ENCODE data around the gene RASGEF1B. TPM values are rescaled to one million over a fixed set of nuclear protein-coding genes. Genes with fewer than 3 reads are reported as not detected.

The RASGEF1B gene
- total and polyA plus RNA-seq, 9 of the 15 experiments (the other 6 are each of a cell fraction or from before 2014, with no cell fraction given), result 0.04 to 0.57 (median 0.22) TPM

GRCh38 chr4:81409836-81410235 is 61.9 kb downstream of the RASGEF1B start:
- Histone ChIP-seq H3K9me1 (ENCODE audit: control insufficient read depth, insufficient read depth, low read length) (no peaks in the 10 kb centered on the region), H3K4me1 (replicated peaks in 1 of 2; ENCODE audit: control insufficient read depth in 2 of 2, insufficient read depth in 2 of 2, low read length in 2 of 2) (peaks cover 0 to 20% of the 10 kb centered on the region in 2 experiments; a peak in 3 of 5 replicates), H3K27ac (ENCODE audit: extremely low read depth, low read depth, low read length) (no peak overlapping the region), H3K36me3 (ENCODE audit: control insufficient read depth, insufficient read depth, low read length) (no peaks in the 10 kb centered on the region), H3K9me3 (replicated peaks; ENCODE audit: control insufficient read depth, insufficient read depth, low read depth, low read length) (no peaks in the 10 kb centered on the region), H3K4me2 (ENCODE audit: insufficient read depth, low read length) (no peak overlapping the region), H3K9ac (ENCODE audit: insufficient read depth in 1 of 2, low read depth in 2 of 2, low read length in 2 of 2) (no peak overlapping the region), H4K20me1 (replicated peaks; ENCODE audit: control insufficient read depth, insufficient read depth, low read length) (no peaks in the 10 kb centered on the region), H3K4me3 (no peak overlapping the region), H2AFZ (ENCODE audit: low read depth, low read length) (no peak overlapping the region), H3K27me3 (ENCODE audit: control insufficient read depth in 2 of 2, insufficient read depth in 2 of 2, low read length in 2 of 2) (no peaks in the 10 kb centered on the region), H3K79me2 (ENCODE audit: control insufficient read depth, insufficient read depth, low read length) (no peaks in the 10 kb centered on the region)
- ATAC-seq (no peak), FAIRE-seq (no peak), DNase-seq (ENCODE audit: extremely low read depth in 1 of 4, low spot score in 3 of 4) (no peak)
- intact Hi-C loops (cut with micrococcal nuclease), result no loop called here
- BruUV-seq (replicated peaks), result no TSS peak
- ChIA-PET CTCF (ENCODE audit: low intra/inter-chr PET ratio) (no interaction called here), POLR2A (no interaction called here)
- WGBS (ENCODE audit: insufficient coverage, low coverage, missing lambda C conversion rate), result 55% methylated on average over 4 of the region's 4 CpGs
- in situ Hi-C loops (cut with MboI), result loop anchor here (5.0 to 10.0 kb wide), 3 partner anchors 425 to 792 kb away; no protein-coding TSS in a partner anchor
- TF ChIP-seq, protein P1, sequence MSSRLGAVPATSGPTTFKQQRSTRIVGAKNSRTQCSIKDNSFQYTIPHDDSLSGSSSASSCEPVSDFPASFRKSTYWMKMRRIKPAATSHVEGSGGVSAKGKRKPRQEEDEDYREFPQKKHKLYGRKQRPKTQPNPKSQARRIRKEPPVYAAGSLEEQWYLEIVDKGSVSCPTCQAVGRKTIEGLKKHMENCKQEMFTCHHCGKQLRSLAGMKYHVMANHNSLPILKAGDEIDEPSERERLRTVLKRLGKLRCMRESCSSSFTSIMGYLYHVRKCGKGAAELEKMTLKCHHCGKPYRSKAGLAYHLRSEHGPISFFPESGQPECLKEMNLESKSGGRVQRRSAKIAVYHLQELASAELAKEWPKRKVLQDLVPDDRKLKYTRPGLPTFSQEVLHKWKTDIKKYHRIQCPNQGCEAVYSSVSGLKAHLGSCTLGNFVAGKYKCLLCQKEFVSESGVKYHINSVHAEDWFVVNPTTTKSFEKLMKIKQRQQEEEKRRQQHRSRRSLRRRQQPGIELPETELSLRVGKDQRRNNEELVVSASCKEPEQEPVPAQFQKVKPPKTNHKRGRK (tag; IDR thresholded peaks at IDR 0.05), result peak; percentile 68
- no peak for TF ChIP-seq NFIX (CRISPR knock-in tag; IDR thresholded peaks at IDR 0.05; ENCODE audit: low read depth)
- TF ChIP-seq SNRNP70 (optimal IDR thresholded peaks at IDR 0.05; ENCODE audit: low read depth, low read length), result no peak
- no peak for TF ChIP-seq ZFP30 (CRISPR knock-in tag; IDR thresholded peaks at IDR 0.05; ENCODE audit: borderline replicate concordance)
- no peak for TF ChIP-seq IRF1 (CRISPR knock-in tag; IDR thresholded peaks at IDR 0.05; ENCODE audit: borderline replicate concordance)
- TF ChIP-seq NFIC (IDR thresholded peaks at IDR 0.05), result no peak

All from K562 (cell line).